Astrocyte (in vitro differentiated cells and primary cell): ENCODE measurements around the gene BCL11B. TPM values are rescaled to one million over a fixed set of nuclear protein-coding genes. Genes with fewer than 3 reads are reported as not detected.

Experiments
- DNase-seq: peaks from one replicate; pipeline ENCODE4 v3.0.0-alpha.2; 2010; ENCODE audit warnings: low read depth
- FAIRE-seq: peaks from 2 replicates; lab custom pipeline; 2011; peaks lifted over from hg19 to GRCh38; lab: Jason Lieb, UNC
- H2AFZ ChIP-seq: 2 replicates; pipeline ENCODE4 v1.6.0; 2012; ENCODE audit warnings: low read depth, low read length, inconsistent platforms
- H3K27ac ChIP-seq: 2 replicates; pipeline ENCODE4 v1.5.1; 2011; ENCODE audit warnings: low read depth, low read length, inconsistent platforms
- H3K27me3 ChIP-seq: 2 replicates; pipeline ENCODE4 v1.6.0; 2011; ENCODE audit warnings: low read length, inconsistent platforms; ENCODE audit not compliant: insufficient read depth
- H3K36me3 ChIP-seq: 2 replicates; pipeline ENCODE4 v1.5.1; 2011; ENCODE audit warnings: low read length, inconsistent platforms; ENCODE audit not compliant: insufficient read depth
- H3K4me1 ChIP-seq: 2 replicates; pipeline ENCODE4 v1.5.1; 2011; ENCODE audit warnings: low read length, inconsistent platforms; ENCODE audit not compliant: insufficient read depth
- H3K4me2 ChIP-seq: 2 replicates; pipeline ENCODE4 v1.6.0; 2012; ENCODE audit warnings: low read length, inconsistent platforms
- H3K4me3 ChIP-seq: 2 replicates; pipeline ENCODE4 v1.5.1; 2011; ENCODE audit warnings: low read depth, mild to moderate bottlenecking, low read length, inconsistent platforms; ENCODE audit not compliant: insufficient read depth
- H3K79me2 ChIP-seq: 2 replicates; pipeline ENCODE4 v1.6.0; 2012; ENCODE audit warnings: mild to moderate bottlenecking, low read length, inconsistent platforms; ENCODE audit not compliant: insufficient read depth
- H3K9ac ChIP-seq: 2 replicates; pipeline ENCODE4 v1.6.0; 2012; ENCODE audit warnings: mild to moderate bottlenecking, low read length, inconsistent platforms
- H3K9me3 ChIP-seq: 2 replicates; pipeline ENCODE4 v1.5.1; 2012; ENCODE audit warnings: low read depth, mild to moderate bottlenecking, low read length, inconsistent platforms; ENCODE audit not compliant: insufficient read depth
- H4K20me1 ChIP-seq: 2 replicates; pipeline ENCODE4 v1.6.0; 2012; ENCODE audit warnings: low read length, inconsistent platforms; ENCODE audit not compliant: insufficient read depth
- H3K27ac Mint-ChIP-seq: one replicate; pipeline ENCODE4 v1.8.0; 2021; ENCODE audit warnings: mild to moderate bottlenecking, mixed read lengths; ENCODE audit not compliant: unreplicated experiment
- H3K27me3 Mint-ChIP-seq: one replicate; pipeline ENCODE4 v1.8.0; 2021; ENCODE audit warnings: low read depth, mixed read lengths; ENCODE audit not compliant: unreplicated experiment
- H3K36me3 Mint-ChIP-seq: one replicate; pipeline ENCODE4 v1.8.0; 2021; ENCODE audit warnings: low read depth, mixed read lengths; ENCODE audit not compliant: unreplicated experiment
- H3K4me1 Mint-ChIP-seq: one replicate; pipeline ENCODE4 v1.8.0; 2021; ENCODE audit warnings: low read depth, mixed read lengths; ENCODE audit not compliant: unreplicated experiment
- H3K4me3 Mint-ChIP-seq: one replicate; pipeline ENCODE4 v1.8.0; 2021; ENCODE audit warnings: mild to moderate bottlenecking, moderate library complexity, mixed read lengths; ENCODE audit not compliant: unreplicated experiment
- H3K9me3 Mint-ChIP-seq: one replicate; pipeline ENCODE4 v1.8.0; 2021; ENCODE audit warnings: mild to moderate bottlenecking, mixed read lengths; ENCODE audit not compliant: unreplicated experiment
- CTCF ChIP-seq: IDR thresholded peaks from 2 replicates; pipeline ENCODE4 v1.5.1; 2011; ENCODE audit warnings: low read depth, mild to moderate bottlenecking, inconsistent platforms, low read length, moderate library complexity; ENCODE audit not compliant: insufficient read depth
- EZH2 ChIP-seq: IDR thresholded peaks from 2 replicates; pipeline ENCODE4 v1.6.1; 2012; ENCODE audit warnings: mild to moderate bottlenecking, low read length, inconsistent platforms; ENCODE audit not compliant: insufficient read depth
- total RNA-seq: library from RNA; stranded (reverse); gene quantifications from 2 replicates; pipeline ENCODE4 v1.2.1, GENCODE V29; 2021

The BCL11B gene
- total RNA-seq, 1 donor from 2014 or later, result 1.1 TPM

GRCh38 chr14:99129998-99130397 lies 142.0 kb downstream of the BCL11B start:
- no peaks in the 10 kb centered on the region for H3K9me3 ChIP-seq
- TF ChIP-seq CTCF, result no peak
- no peak for TF ChIP-seq EZH2
- H3K27me3 ChIP-seq, result no peaks in the 10 kb centered on the region
- Mint-ChIP-seq H3K4me3 (no peak overlapping the region), H3K4me1 (peaks cover 18% of the 10 kb centered on the region), H3K27me3 (peaks cover 14% of the 10 kb centered on the region), H3K36me3 (no peaks in the 10 kb centered on the region), H3K9me3 (peaks cover 2% of the 10 kb centered on the region), H3K27ac (no peak overlapping the region)
- H3K4me1 ChIP-seq, result peaks cover 12% of the 10 kb centered on the region
- H3K4me2 ChIP-seq, result no peak overlapping the region
- FAIRE-seq (no peak), DNase-seq (no peak)
- no peak overlapping the region for H3K9ac ChIP-seq
- no peaks in the 10 kb centered on the region for H4K20me1 ChIP-seq
- H3K27ac ChIP-seq, result no peak overlapping the region
- H3K79me2 ChIP-seq, result no peaks in the 10 kb centered on the region
- H2AFZ ChIP-seq, result no peak overlapping the region
- H3K4me3 ChIP-seq, result no peak overlapping the region
- H3K36me3 ChIP-seq, result no peaks in the 10 kb centered on the region

GRCh38 chr14:99129211-99129696 lies 142.7 kb downstream of the BCL11B start:
- Histone ChIP-seq H3K36me3 (no peaks in the 10 kb centered on the region), H3K9me3 (no peaks in the 10 kb centered on the region), H3K4me3 (no peak overlapping the region), H2AFZ (no peak overlapping the region), H3K79me2 (no peaks in the 10 kb centered on the region), H4K20me1 (no peaks in the 10 kb centered on the region), H3K4me1 (peaks cover 12% of the 10 kb centered on the region), H3K9ac (no peak overlapping the region), H3K27ac (no peak overlapping the region), H3K4me2 (no peak overlapping the region), H3K27me3 (no peaks in the 10 kb centered on the region)
- H3K27me3 Mint-ChIP-seq, result peaks cover 11% of the 10 kb centered on the region
- H3K4me1 Mint-ChIP-seq, result peaks cover 18% of the 10 kb centered on the region
- no peak overlapping the region for H3K4me3 Mint-ChIP-seq
- TF ChIP-seq EZH2 (no peak), CTCF (no peak)
- FAIRE-seq (no peak), DNase-seq (no peak)
- no peaks in the 10 kb centered on the region for H3K36me3 Mint-ChIP-seq
- peaks cover 2% of the 10 kb centered on the region for H3K9me3 Mint-ChIP-seq
- no peak overlapping the region for H3K27ac Mint-ChIP-seq

GRCh38 chr14:99128185-99128584 lies 143.8 kb downstream of the BCL11B start:
- DNase-seq, result no peak
- H3K4me1 Mint-ChIP-seq, result peaks cover 13% of the 10 kb centered on the region
- H3K4me3 Mint-ChIP-seq, result no peak overlapping the region

More at GRCh38 chr14:99128185-99128584, 143.8 kb downstream of the BCL11B start:
- Histone ChIP-seq H4K20me1 (no peaks in the 10 kb centered on the region), H3K4me2 (peak overlapping the region; percentile 49), H3K79me2 (no peaks in the 10 kb centered on the region), H3K4me1 (peaks cover 12% of the 10 kb centered on the region), H3K36me3 (no peaks in the 10 kb centered on the region), H3K9me3 (no peaks in the 10 kb centered on the region), H2AFZ (no peak overlapping the region), H3K9ac (no peak overlapping the region), H3K27ac (no peak overlapping the region), H3K27me3 (no peaks in the 10 kb centered on the region), H3K4me3 (no peak overlapping the region)
- H3K27me3 Mint-ChIP-seq, result peaks cover 6% of the 10 kb centered on the region
- no peak for FAIRE-seq
- peaks cover 2% of the 10 kb centered on the region for H3K9me3 Mint-ChIP-seq
- no peak overlapping the region for H3K27ac Mint-ChIP-seq
- no peak for TF ChIP-seq CTCF
- no peak for TF ChIP-seq EZH2
- H3K36me3 Mint-ChIP-seq, result no peaks in the 10 kb centered on the region
